Bone marrow (tissue), 2 donors: ENCODE measurements around the gene UQCRHL.

Experiments
- DNase-seq, 2 donors: peaks; one replicate each; lab custom pipeline; 2025; lab: John Stamatoyannopoulos, UW

The UQCRHL gene

GRCh38 chr1:15799004-15799867, 8.2 kb downstream of the UQCRHL start:
- no peak for DNase-seq

GRCh38 chr1:15797614-15798390, 9.6 kb downstream of the UQCRHL start:
- no peak for DNase-seq

DNA sequence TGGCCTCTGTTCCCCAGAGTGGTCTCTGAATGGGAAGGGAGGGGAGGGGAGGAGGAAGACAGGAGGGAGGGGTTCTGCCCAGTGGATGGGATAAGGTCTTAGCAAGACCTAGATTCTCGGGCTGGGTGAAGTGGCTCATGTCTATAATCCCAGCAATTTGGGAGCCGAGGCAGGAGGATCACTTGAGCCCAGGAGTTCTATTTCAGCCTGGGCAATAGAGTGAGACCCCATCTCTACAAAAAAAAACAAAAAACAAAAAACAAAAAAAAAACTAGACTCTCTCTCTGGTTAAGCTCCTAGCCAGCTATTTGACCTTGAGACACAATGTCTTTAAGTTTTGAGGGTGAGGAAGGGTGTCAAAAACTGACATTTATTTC, 11.4 kb downstream of the UQCRHL start:
- no peak for DNase-seq

DNA sequence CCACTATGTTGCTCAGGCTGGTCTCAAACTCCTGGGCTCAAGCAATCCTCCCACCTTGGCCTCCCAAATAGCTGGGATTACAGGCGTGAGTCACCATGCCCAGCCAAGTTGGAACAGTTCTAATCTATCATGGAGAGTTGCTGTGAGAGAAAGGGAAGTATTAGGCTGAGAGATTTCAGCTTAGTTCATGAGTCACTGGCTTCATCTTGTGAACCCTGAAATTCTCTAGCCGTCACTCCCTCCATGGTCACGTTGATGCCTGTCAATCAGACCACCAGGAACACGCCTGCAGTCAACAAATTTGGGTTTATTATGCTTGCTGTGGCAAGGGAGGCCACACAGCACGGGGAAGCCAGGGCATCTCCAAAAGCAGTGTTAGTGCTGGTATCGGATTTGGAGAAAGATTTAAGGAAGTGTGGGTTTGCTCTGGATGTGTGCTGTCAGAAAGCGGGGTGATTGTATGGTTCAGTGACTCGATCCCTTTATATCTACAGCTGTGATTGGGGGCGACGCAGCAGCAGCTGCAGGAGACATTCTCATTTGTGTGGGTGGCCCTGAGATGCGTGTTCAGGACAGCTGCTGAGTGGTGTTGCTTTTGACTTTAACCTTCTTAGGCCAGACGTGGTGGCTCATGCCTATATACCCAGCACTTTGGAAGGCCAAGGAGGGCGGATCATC, 18.7 kb downstream of the UQCRHL start:
- DNase-seq = peak; percentile 22 to 54

GRCh38 chr1:15786581-15786980, 20.9 kb downstream of the UQCRHL start:
- no peak for DNase-seq

GRCh38 chr1:15785683-15786082, 21.8 kb downstream of the UQCRHL start:
- DNase-seq = no peak

DNA sequence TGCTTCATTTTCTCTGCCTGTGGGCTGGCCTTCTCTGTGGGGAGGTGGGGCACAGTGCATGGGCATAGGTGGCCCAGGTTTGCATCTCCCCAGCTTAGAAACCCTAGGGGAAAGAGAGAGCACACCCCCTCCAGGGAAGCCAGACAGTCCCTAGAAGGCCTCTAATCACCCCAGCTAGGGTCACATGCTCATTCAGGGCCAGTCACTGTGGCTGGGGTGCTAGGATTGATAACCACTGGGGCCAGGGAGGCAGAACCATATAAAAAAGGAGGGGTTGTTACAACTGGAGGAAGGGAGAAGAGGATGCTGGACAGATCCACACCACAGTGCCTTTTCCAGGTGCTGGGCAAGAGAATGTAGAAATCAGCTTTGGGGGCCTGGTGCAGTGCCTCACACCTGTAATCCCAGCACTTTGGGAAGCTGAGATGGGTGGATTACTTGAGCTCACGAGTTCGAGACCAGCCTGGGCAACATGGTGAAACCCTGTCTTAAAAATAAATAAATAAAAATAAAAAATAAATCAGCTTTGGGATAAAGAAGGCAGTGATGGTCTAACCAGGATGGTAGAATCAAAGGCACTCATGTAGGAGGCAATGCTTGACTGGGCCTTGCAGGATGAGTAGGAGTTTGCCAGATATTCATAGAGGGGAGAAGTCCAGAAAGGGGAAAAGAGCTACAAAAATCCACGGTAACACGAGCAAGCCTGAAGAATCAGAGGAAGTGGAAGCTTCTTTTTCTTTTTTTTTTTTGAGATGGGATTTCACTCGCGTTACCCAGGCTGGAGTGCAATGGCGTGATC, 29.3 kb downstream of the UQCRHL start:
- DNase-seq = no peak

- no peak for DNase-seq
These were observed 31.7 kb downstream of the UQCRHL start for GRCh38 chr1:15775706-15776105.

GRCh38 chr1:15771836-15772515, 35.5 kb downstream of the UQCRHL start:
- DNase-seq = no peak

GRCh38 chr1:15770313-15770962, 37.0 kb downstream of the UQCRHL start:
- no peak for DNase-seq

GRCh38 chr1:15768388-15768787, 39.1 kb downstream of the UQCRHL start:
- no peak for DNase-seq

- no peak for DNase-seq
These were observed 39.5 kb downstream of the UQCRHL start for GRCh38 chr1:15767941-15768340.

DNA sequence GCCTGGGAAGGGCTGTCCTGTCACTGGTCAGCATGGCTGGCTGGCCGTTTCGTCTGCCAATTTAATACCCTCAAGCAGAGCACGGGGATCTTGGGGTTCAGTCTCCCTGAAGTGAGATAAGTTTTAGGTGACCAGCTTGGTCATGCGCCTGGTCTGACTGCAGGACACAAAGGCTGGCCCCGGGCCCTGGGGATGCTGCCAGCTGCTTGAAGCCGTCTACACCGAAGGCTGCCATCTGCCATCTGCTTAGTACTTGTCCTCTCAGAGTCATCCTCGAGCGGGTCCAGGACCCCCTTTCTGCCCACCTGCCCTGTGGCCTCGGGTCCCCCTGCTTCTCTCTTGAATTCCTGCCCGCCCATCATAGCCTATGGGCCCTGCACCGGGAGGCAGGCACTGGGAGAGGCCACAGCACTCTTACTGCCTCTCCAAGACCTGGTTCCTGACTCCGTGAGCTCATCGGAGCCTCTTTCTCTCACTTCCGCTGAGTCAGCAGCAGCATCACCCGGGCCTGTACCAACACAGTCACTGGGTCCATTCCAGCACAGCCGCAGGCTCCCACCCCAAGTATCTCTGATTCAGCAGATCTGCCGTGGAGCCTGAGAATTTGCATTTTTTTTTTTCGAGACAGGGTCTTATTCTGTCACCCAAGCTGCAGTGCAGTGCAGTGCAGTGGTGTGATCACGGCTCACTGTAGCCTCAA, 41.8 kb downstream of the UQCRHL start:
- DNase-seq = no peak

DNA sequence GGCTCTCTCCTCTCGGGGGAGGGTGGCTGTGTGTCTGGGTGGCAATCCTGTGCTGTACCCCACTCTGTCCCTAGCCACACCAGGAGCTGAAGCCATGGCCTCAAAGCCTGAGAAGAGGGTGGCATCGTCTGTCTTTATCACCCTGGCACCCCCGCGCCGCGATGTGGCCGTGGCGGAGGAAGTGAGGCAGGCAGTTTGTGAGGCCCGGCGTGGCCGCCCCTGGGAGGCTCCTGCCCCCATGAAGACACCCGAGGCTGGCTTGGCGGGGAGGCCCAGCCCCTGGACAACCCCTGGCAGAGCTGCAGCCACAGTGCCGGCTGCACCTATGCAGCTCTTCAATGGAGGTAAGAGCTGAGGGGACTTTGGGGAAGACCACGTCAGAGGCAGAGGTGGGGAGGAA, 42.6 kb downstream of the UQCRHL start:
- DNase-seq = no peak

GRCh38 chr1:15764269-15764764, 43.1 kb downstream of the UQCRHL start:
- DNase-seq = no peak

- DNase-seq = no peak
These were observed 44.9 kb downstream of the UQCRHL start for GRCh38 chr1:15762546-15762945.

GRCh38 chr1:15761366-15762128, 45.9 kb downstream of the UQCRHL start:
- no peak for DNase-seq

DNA sequence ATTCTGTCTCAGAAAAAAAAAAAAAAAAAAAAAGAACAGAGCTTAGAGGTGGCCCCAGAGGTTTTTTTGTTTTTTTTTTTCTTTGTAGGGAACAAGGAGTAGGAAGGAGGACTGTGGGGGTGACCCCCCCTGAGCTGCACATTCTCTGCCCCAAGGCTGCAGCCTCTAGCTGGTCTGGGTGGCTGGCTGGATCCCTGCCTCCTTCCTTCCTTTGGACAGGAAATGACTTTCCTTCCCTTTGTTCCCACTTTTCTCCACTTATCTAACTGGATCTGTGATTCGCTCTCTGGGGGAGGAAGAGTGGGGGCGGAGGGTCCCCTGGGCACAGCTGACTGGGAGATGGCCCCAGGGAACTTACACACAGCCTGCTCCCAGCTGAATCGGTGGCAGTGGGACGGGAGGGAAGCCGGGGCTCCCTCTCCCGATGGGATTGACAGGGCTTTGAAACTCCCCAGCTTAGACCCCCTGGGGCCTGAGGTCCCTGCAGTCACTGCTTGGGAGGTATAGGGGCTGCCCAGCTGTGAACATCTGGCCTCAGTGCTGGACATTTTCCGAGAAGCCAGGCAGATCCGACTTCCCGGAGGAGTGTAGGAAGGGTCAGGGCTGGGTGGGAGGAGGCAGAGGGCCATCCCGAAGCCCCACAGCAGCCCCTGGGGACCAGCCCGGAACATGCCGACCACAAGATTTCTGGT, 46.8 kb downstream of the UQCRHL start:
- no peak for DNase-seq
